AG04449 (cell line): ENCODE measurements around the gene SPINK5.

Source experiments
- CTCF ChIA-PET: fragments of 350-600 bp; formaldehyde crosslinking; extraction: SDS; loops from one replicate; lab custom pipeline; 2021; ENCODE audit warnings: antibody characterized with exemption; lab: Yijun Ruan, JAX
- POLR2A ChIA-PET: fragments of 400-600, 350-600 bp; formaldehyde crosslinking; extraction: SDS; loops from one replicate; lab custom pipeline; 2020; ENCODE audit warnings: antibody characterized with exemption, inconsistent platforms; lab: Yijun Ruan, JAX
- DNase-seq: peaks from one replicate; pipeline ENCODE4 v3.0.0-alpha.2; 2010; ENCODE audit warnings: low read depth, low spot score
- H3K4me3 ChIP-seq: 2 replicates; pipeline ENCODE4 v1.5.1; 2011; ENCODE audit warnings: low read depth, mild to moderate bottlenecking, control low read depth, low read length
- TF ChIP-seq, protein P1 (sequence below): IDR thresholded peaks from one replicate; pipeline ENCODE4 v1.5.1; 2011; ENCODE audit warnings: mild to moderate bottlenecking, moderate library complexity, low read length, control low read depth, inconsistent platforms; ENCODE audit not compliant: insufficient read depth; ENCODE audit errors: missing control alignments

The SPINK5 gene

DNA sequence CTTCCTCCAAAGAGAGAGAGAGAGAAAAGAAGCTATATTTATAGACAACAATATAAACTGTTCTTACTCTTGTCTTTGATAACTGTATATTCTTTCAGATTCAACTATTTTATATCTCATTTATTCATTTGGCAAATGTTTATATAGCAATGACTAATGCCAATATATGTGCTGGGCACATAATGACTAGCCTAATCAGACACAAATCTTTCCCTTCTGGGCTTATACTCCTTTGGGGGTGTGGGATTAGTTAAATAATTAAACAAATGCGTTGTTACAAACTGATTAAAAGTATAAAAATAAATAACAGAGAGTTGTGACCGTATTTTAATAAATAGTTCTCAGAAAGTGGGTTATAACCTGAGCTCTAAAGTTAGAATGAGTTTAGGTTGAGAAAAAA, 108.6 kb downstream of the SPINK5 start:
- no peak for DNase-seq
- CTCF ChIA-PET = interaction anchor here (0.9 to 1.2 kb wide), 2 partner anchors 11 to 561 kb away, joined by 3 read pairs; no protein-coding TSS in a partner anchor
- TF ChIP-seq, protein P1, sequence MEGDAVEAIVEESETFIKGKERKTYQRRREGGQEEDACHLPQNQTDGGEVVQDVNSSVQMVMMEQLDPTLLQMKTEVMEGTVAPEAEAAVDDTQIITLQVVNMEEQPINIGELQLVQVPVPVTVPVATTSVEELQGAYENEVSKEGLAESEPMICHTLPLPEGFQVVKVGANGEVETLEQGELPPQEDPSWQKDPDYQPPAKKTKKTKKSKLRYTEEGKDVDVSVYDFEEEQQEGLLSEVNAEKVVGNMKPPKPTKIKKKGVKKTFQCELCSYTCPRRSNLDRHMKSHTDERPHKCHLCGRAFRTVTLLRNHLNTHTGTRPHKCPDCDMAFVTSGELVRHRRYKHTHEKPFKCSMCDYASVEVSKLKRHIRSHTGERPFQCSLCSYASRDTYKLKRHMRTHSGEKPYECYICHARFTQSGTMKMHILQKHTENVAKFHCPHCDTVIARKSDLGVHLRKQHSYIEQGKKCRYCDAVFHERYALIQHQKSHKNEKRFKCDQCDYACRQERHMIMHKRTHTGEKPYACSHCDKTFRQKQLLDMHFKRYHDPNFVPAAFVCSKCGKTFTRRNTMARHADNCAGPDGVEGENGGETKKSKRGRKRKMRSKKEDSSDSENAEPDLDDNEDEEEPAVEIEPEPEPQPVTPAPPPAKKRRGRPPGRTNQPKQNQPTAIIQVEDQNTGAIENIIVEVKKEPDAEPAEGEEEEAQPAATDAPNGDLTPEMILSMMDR = no peak
- H3K4me3 ChIP-seq = no peak overlapping the region
- POLR2A ChIA-PET = no interaction called here

- ChIA-PET CTCF (interaction anchor here (0.9 to 6.9 kb wide), 2 partner anchors 198 to 556 kb away, joined by 3 to 101 read pairs; no protein-coding TSS in a partner anchor), POLR2A (no interaction called here)
- TF ChIP-seq, protein P1 = no peak
- no peak for DNase-seq
- no peak overlapping the region for H3K4me3 ChIP-seq
Observed at GRCh38 chr5:148176480-148176879, 112.7 kb downstream of the SPINK5 start.

- TF ChIP-seq, protein P1 = no peak
- ChIA-PET CTCF (interaction anchor here (6.9 kb wide), 1 partner anchor 556 kb away, joined by 101 read pairs; no protein-coding TSS in a partner anchor), POLR2A (no interaction called here)
- H3K4me3 ChIP-seq = no peak overlapping the region
- DNase-seq = no peak
Observed at GRCh38 chr5:148177207-148177606, 113.4 kb downstream of the SPINK5 start.

DNA sequence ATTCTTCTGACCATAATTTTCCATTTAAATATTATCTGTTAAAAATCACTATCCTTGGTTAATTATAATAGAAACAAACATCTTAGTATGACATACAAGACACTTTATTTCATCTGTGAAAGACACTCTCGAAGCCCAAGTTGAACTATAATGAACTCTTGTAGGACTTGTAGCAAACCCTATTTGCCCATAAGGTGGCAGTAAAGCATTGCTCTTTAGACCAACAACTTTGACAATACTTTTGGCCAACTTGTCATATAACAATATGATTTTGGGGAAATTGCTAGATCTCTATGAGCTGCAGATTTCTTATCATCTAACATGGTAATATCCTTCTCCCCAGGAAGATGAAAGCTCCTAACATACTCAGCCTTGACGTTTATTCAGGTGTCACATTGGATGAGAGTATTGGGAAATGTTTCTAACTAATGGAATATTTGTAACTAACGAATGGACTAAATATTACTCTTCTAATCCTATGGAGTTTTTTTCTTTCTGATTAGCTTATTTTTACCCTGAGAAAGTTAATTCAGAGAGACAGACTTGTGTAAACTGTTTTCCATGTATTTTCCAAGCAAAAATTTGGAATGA, 115.5 kb downstream of the SPINK5 start:
- CTCF ChIA-PET = interaction anchor here (0.8 to 6.9 kb wide), 12 partner anchors 14 to 936 kb away, joined by 3 to 101 read pairs (median 4); no protein-coding TSS in a partner anchor
- DNase-seq = peak; percentile 5
- POLR2A ChIA-PET = no interaction called here
- H3K4me3 ChIP-seq = no peak overlapping the region
- TF ChIP-seq, protein P1 = peak; percentile 53

DNA sequence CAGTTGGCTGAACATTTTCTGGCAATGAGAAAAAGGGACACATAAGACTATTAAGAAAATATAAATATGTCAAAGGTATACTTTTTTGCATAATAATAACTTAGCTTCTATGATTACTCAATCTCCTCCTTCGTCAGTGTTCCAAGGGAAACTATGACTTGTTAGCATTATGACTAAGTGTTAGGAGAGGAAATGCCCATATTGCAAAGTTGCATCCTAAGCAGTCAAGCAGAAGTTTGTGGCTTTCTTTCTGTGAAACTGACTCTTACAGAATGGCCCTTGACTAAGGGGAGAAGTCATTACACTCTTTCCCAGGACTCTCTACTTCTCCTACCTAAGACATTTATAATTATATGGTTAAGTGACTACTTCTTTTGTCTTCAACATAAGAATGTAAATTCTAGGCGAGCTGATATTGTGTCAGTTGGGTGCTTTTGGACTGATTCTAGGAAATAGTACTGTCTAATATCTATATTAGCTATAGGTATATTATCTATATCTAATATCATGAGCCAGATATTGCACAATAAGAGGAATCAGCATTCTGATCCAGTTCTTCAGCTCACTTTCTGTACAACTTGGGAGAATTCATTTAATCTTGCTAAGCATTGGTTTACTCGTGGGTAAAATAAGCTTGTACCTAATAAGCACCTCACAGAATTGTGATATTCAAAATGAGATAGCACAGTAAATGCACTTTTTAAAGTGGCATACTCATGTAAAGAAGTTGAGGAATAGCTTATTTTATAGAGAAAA, 122.6 kb downstream of the SPINK5 start:
- CTCF ChIA-PET = interaction anchor here (1.4 to 2.5 kb wide), 2 partner anchors 11 to 546 kb away, joined by 4 to 16 read pairs; no protein-coding TSS in a partner anchor
- POLR2A ChIA-PET = no interaction called here
- H3K4me3 ChIP-seq = no peak overlapping the region
- TF ChIP-seq, protein P1 = no peak
- DNase-seq = no peak
